GM23338 (cell line): ENCODE measurements around the gene TNS3.

Experiments
- CREB1 ChIP-seq: fragments of 250-450 bp; sonication (Bioruptor Pico); IDR thresholded peaks from 2 replicates; pipeline ENCODE4 v1.5.0; 2020; ENCODE audit warnings: low read depth, mild to moderate bottlenecking, moderate library complexity
- EZH2 ChIP-seq: fragments of 200-600 bp; sonication (generic); IDR thresholded peaks from one replicate; pipeline ENCODE4 v1.8.0; 2017; ENCODE audit warnings: antibody characterized with exemption, mild to moderate bottlenecking, low read depth; ENCODE audit not compliant: unreplicated experiment
- EZH2phosphoT487 ChIP-seq: fragments of 200-600 bp; sonication (generic); IDR thresholded peaks from one replicate; pipeline ENCODE4 v1.8.1; 2018; ENCODE audit warnings: antibody characterized with exemption; ENCODE audit not compliant: unreplicated experiment
- JUNB ChIP-seq: IDR thresholded peaks from one replicate; pipeline ENCODE4 v1.6.1; 2016; ENCODE audit warnings: antibody characterized with exemption; ENCODE audit not compliant: unreplicated experiment
- NANOG ChIP-seq: IDR thresholded peaks from 2 replicates; pipeline ENCODE4 v1.6.1; 2016; ENCODE audit warnings: antibody characterized with exemption, borderline replicate concordance
- POLR2AphosphoS5 ChIP-seq: IDR thresholded peaks from 2 replicates; pipeline ENCODE4 v1.6.1; 2016; ENCODE audit warnings: antibody characterized with exemption, low read depth
- STAT1 ChIP-seq: IDR thresholded peaks from one replicate; pipeline ENCODE4 v1.6.1; 2016; ENCODE audit warnings: antibody characterized with exemption; ENCODE audit not compliant: unreplicated experiment
- ZNF331 ChIP-seq: fragments of 250-450 bp; sonication (Bioruptor Pico); IDR thresholded peaks from 2 replicates; pipeline ENCODE4 v1.5.0; 2020; ENCODE audit warnings: low read depth, mild to moderate bottlenecking, moderate library complexity
- TF ChIP-seq, protein P1 (sequence below), 2 experiments: fragments of 200-600 bp in 1 of 2; sonication (generic) in 1 of 2; conservative IDR thresholded peaks; 2 replicates each; pipeline versions ENCODE4 v1.5.1 to v1.6.1; 2016 to 2017; ENCODE audit warnings: antibody characterized with exemption in 2 of 2, low read depth in 2 of 2, mild to moderate bottlenecking in 2 of 2, moderate library complexity in 1 of 2
- TF ChIP-seq, protein P2 (sequence below): IDR thresholded peaks from one replicate; pipeline ENCODE4 v1.6.1; 2018; ENCODE audit warnings: antibody characterized with exemption; ENCODE audit not compliant: unreplicated experiment
- TF ChIP-seq, protein P3 (sequence below): IDR thresholded peaks from 2 replicates; pipeline ENCODE4 v1.6.1; 2016; ENCODE audit warnings: antibody characterized with exemption

DNA sequence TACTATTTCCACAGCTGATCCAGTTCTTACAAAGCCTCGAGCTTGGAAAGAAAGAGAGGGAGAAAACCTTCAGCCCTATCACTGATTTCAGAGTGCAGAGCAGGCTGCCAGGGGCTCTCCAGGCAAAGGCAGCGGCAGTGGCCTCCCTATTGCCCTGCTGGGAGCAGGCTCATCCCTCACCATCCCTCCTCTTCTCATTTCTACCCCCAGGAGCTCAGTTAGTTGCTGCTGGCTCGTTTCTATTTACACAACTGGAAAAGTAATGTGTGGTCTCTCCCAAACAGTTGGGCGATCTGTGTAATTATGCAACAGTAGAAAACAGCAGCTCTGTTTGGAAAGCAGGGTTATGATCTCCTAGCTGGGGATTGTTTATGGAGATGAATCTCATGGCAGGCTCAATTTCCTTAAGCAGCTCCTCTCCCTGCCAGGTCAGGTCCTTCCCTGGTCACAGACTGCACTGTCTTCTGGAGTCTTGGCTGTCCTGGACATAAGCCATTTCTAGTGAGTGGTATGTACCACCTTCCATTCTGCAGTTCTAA is 28.7 kb upstream of the TNS3 start:
- TF ChIP-seq EZH2 (no peak), CREB1 (no peak), POLR2AphosphoS5 (no peak), JUNB (no peak), EZH2phosphoT487 (no peak), STAT1 (no peak), ZNF331 (CRISPR knock-in tag) (no peak), NANOG (no peak)
- TF ChIP-seq, protein P1, sequence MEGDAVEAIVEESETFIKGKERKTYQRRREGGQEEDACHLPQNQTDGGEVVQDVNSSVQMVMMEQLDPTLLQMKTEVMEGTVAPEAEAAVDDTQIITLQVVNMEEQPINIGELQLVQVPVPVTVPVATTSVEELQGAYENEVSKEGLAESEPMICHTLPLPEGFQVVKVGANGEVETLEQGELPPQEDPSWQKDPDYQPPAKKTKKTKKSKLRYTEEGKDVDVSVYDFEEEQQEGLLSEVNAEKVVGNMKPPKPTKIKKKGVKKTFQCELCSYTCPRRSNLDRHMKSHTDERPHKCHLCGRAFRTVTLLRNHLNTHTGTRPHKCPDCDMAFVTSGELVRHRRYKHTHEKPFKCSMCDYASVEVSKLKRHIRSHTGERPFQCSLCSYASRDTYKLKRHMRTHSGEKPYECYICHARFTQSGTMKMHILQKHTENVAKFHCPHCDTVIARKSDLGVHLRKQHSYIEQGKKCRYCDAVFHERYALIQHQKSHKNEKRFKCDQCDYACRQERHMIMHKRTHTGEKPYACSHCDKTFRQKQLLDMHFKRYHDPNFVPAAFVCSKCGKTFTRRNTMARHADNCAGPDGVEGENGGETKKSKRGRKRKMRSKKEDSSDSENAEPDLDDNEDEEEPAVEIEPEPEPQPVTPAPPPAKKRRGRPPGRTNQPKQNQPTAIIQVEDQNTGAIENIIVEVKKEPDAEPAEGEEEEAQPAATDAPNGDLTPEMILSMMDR (conservative IDR thresholded peaks at IDR 0.05; ENCODE audit: low read depth in 2 of 2) = no peak
- TF ChIP-seq, protein P2, sequence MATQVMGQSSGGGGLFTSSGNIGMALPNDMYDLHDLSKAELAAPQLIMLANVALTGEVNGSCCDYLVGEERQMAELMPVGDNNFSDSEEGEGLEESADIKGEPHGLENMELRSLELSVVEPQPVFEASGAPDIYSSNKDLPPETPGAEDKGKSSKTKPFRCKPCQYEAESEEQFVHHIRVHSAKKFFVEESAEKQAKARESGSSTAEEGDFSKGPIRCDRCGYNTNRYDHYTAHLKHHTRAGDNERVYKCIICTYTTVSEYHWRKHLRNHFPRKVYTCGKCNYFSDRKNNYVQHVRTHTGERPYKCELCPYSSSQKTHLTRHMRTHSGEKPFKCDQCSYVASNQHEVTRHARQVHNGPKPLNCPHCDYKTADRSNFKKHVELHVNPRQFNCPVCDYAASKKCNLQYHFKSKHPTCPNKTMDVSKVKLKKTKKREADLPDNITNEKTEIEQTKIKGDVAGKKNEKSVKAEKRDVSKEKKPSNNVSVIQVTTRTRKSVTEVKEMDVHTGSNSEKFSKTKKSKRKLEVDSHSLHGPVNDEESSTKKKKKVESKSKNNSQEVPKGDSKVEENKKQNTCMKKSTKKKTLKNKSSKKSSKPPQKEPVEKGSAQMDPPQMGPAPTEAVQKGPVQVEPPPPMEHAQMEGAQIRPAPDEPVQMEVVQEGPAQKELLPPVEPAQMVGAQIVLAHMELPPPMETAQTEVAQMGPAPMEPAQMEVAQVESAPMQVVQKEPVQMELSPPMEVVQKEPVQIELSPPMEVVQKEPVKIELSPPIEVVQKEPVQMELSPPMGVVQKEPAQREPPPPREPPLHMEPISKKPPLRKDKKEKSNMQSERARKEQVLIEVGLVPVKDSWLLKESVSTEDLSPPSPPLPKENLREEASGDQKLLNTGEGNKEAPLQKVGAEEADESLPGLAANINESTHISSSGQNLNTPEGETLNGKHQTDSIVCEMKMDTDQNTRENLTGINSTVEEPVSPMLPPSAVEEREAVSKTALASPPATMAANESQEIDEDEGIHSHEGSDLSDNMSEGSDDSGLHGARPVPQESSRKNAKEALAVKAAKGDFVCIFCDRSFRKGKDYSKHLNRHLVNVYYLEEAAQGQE = no peak
- TF ChIP-seq, protein P3, sequence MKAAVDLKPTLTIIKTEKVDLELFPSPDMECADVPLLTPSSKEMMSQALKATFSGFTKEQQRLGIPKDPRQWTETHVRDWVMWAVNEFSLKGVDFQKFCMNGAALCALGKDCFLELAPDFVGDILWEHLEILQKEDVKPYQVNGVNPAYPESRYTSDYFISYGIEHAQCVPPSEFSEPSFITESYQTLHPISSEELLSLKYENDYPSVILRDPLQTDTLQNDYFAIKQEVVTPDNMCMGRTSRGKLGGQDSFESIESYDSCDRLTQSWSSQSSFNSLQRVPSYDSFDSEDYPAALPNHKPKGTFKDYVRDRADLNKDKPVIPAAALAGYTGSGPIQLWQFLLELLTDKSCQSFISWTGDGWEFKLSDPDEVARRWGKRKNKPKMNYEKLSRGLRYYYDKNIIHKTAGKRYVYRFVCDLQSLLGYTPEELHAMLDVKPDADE = no peak
